Vagina (tissue), 2 donors: Measurements from ENCODE around the gene DNAJC4.

Experiments
- POLR2A ChIP-seq, 2 donors: fragments of 450-650 bp; IDR thresholded peaks; one replicate each; pipeline ENCODE4 v1.6.1; 2017; ENCODE audit warnings: antibody characterized with exemption in 2 of 2, mild to moderate bottlenecking in 2 of 2, moderate library complexity in 2 of 2
- POLR2AphosphoS5 ChIP-seq, 2 donors: sonication (generic); formaldehyde crosslinking; IDR thresholded peaks; one replicate each; pipeline ENCODE4 v1.9.0; 2017; ENCODE audit warnings: antibody characterized with exemption in 2 of 2, mild to moderate bottlenecking in 2 of 2, low read depth in 1 of 2; ENCODE audit not compliant: insufficient read depth in 1 of 2
- TF ChIP-seq, protein P1 (sequence below), 3 experiments: fragments of 450-650 bp in 2 of 3; fragments of 200-600 bp in 1 of 3; sonication (generic) in 1 of 3; IDR thresholded peaks; one replicate each; pipeline ENCODE4 v1.5.1; 2017 to 2019; ENCODE audit warnings: antibody characterized with exemption in 3 of 3, mild to moderate bottlenecking in 2 of 3, moderate library complexity in 2 of 3

DNA sequence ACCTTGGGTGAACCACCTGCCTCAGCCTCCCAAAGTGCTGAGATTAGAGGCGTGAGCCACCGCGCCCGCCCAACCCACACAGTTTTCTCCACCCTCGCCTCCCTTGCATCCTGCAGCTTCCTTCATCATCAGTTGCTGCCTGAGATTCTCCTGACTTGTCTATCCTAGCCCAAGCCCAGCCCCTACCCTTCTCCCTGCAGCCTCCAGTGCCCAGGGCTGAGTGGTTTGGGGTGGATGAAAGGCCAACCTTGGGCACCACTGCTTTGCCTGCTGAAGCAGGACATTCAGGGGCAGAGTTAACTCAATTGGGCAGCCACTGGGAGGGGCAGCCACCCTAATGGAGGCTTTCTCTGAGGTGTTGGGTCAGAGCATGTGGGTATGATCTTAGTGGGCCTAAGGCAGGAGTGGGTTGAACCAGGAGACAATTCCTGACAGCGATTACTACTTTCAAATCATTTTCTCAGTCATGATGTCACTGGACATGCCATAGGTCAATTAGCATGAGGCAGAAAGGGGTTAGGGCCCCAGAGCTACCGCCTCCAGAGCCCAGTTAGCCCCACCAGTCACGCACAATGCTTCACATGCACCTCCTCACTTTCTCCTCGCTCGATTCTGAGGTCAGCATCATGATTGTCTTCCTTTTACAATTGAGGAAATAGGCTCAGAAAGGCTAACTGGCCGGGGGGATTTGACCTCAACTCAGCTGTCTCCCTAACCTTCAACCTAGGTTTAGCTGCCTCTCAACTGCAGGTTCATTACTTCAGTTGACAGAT is 9.5 kb downstream of the DNAJC4 start:
- TF ChIP-seq, protein P1, sequence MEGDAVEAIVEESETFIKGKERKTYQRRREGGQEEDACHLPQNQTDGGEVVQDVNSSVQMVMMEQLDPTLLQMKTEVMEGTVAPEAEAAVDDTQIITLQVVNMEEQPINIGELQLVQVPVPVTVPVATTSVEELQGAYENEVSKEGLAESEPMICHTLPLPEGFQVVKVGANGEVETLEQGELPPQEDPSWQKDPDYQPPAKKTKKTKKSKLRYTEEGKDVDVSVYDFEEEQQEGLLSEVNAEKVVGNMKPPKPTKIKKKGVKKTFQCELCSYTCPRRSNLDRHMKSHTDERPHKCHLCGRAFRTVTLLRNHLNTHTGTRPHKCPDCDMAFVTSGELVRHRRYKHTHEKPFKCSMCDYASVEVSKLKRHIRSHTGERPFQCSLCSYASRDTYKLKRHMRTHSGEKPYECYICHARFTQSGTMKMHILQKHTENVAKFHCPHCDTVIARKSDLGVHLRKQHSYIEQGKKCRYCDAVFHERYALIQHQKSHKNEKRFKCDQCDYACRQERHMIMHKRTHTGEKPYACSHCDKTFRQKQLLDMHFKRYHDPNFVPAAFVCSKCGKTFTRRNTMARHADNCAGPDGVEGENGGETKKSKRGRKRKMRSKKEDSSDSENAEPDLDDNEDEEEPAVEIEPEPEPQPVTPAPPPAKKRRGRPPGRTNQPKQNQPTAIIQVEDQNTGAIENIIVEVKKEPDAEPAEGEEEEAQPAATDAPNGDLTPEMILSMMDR (IDR thresholded peaks at IDR 0.05): no peak
- TF ChIP-seq POLR2AphosphoS5 (IDR thresholded peaks at IDR 0.05; ENCODE audit: insufficient read depth in 1 of 2, low read depth in 1 of 2) (no peak), POLR2A (IDR thresholded peaks at IDR 0.05) (no peak)
